Activated B cell treated with CpG ODN at 0.5 μM for 24 hours (primary cell): ENCODE results near the gene ANKRD9. TPM values are rescaled to one million over a fixed set of nuclear protein-coding genes. Genes with fewer than 3 reads are reported as not detected.

ENCODE experiments used
- ATAC-seq: fragments of 200-7000 bp; cut with Tn5 transposase; one replicate; pipeline ENCODE4 v1.10.0; 2021; ENCODE audit warnings: low read depth, mild to moderate bottlenecking, moderate library complexity
- CTCF ChIA-PET: fragments of 350-600 bp; sonication (Branson Sonifier 250); formaldehyde crosslinking; loops from one replicate; lab custom pipeline; 2021; ENCODE audit warnings: antibody characterized with exemption; lab: Charles Lee
- POLR2A ChIA-PET: fragments of 350-600 bp; sonication (Branson Sonifier 250); formaldehyde crosslinking; loops from one replicate; lab custom pipeline; 2021; ENCODE audit warnings: antibody characterized with exemption; lab: Charles Lee
- DNase-seq: peaks from one replicate; pipeline ENCODE4 v3.0.0; 2022
- H3K27ac Mint-ChIP-seq: one replicate; pipeline ENCODE4 v1.8.0; 2020; ENCODE audit warnings: mixed read lengths
- H3K27me3 Mint-ChIP-seq: one replicate; pipeline ENCODE4 v1.8.0; 2021; ENCODE audit warnings: mixed read lengths
- H3K36me3 Mint-ChIP-seq: one replicate; pipeline ENCODE4 v1.8.0; 2021; ENCODE audit warnings: low read depth, mixed read lengths
- H3K4me1 Mint-ChIP-seq: one replicate; pipeline ENCODE4 v1.8.0; 2021; ENCODE audit warnings: mixed read lengths
- H3K4me3 Mint-ChIP-seq: one replicate; pipeline ENCODE4 v1.8.0; 2020; ENCODE audit warnings: mild to moderate bottlenecking, mixed read lengths
- H3K9me3 Mint-ChIP-seq: one replicate; pipeline ENCODE4 v1.8.0; 2020; ENCODE audit warnings: mixed read lengths
- CTCF ChIP-seq: fragments of 200-600 bp; IDR thresholded peaks from one replicate; pipeline ENCODE4 v1.8.0; 2022; ENCODE audit warnings: antibody characterized with exemption, mild to moderate bottlenecking
- intact Hi-C: fragments of 100-400 bp; cut with micrococcal nuclease; formaldehyde crosslinking; loops from one replicate; pipeline ENCODE4 v1.15.1; 2024
- total RNA-seq: library from RNA; stranded (reverse); gene quantifications from 2 replicates; pipeline ENCODE4 v1.2.3, GENCODE V29; 2022

ANKRD9 gene
- total RNA-seq, 1 donor from 2014 or later: 1.8 TPM

- H3K9me3 Mint-ChIP-seq: no peaks in the 10 kb centered on the region
- no peak for TF ChIP-seq CTCF
- no peaks in the 10 kb centered on the region for H3K27me3 Mint-ChIP-seq
- intact Hi-C loops: no loop called here
- DNase-seq (no peak), ATAC-seq (no peak)
- no peak overlapping the region for H3K4me3 Mint-ChIP-seq
- no peaks in the 10 kb centered on the region for H3K36me3 Mint-ChIP-seq
- H3K4me1 Mint-ChIP-seq: no peaks in the 10 kb centered on the region
- H3K27ac Mint-ChIP-seq: no peak overlapping the region
- CTCF ChIA-PET: no interaction called here
- POLR2A ChIA-PET: no interaction called here
Observed at GRCh38 chr14:102491786-102492530, 17.6 kb downstream of the ANKRD9 start.

GRCh38 chr14:102491366-102491765 lies 18.2 kb downstream of the ANKRD9 start:
- intact Hi-C loops: no loop called here
- Mint-ChIP-seq H3K27me3 (no peaks in the 10 kb centered on the region), H3K9me3 (no peaks in the 10 kb centered on the region), H3K4me1 (no peaks in the 10 kb centered on the region), H3K36me3 (no peaks in the 10 kb centered on the region), H3K4me3 (no peak overlapping the region), H3K27ac (no peak overlapping the region)
- ATAC-seq: no peak
- CTCF ChIA-PET: no interaction called here
- DNase-seq: no peak
- POLR2A ChIA-PET: no interaction called here
- TF ChIP-seq CTCF: no peak

GRCh38 chr14:102490456-102490855 lies 19.1 kb downstream of the ANKRD9 start:
- Mint-ChIP-seq H3K27ac (no peak overlapping the region), H3K27me3 (no peaks in the 10 kb centered on the region), H3K36me3 (no peaks in the 10 kb centered on the region), H3K4me3 (no peak overlapping the region), H3K4me1 (no peaks in the 10 kb centered on the region), H3K9me3 (no peaks in the 10 kb centered on the region)
- intact Hi-C loops: no loop called here
- no peak for ATAC-seq
- DNase-seq: no peak
- ChIA-PET POLR2A (no interaction called here), CTCF (no interaction called here)
- no peak for TF ChIP-seq CTCF

- peaks cover 6% of the 10 kb centered on the region for H3K9me3 Mint-ChIP-seq
- no peaks in the 10 kb centered on the region for H3K4me1 Mint-ChIP-seq
- no peak for DNase-seq
- no peak overlapping the region for H3K4me3 Mint-ChIP-seq
- H3K27ac Mint-ChIP-seq: no peak overlapping the region
- ATAC-seq: no peak
- peaks cover 5% of the 10 kb centered on the region for H3K36me3 Mint-ChIP-seq
- POLR2A ChIA-PET: no interaction called here
- TF ChIP-seq CTCF: no peak
- H3K27me3 Mint-ChIP-seq: no peaks in the 10 kb centered on the region
- intact Hi-C loops: no loop called here
- CTCF ChIA-PET: no interaction called here
Observed at GRCh38 chr14:102487204-102487577, 22.4 kb downstream of the ANKRD9 start.

- intact Hi-C loops: no loop called here
- POLR2A ChIA-PET: no interaction called here
- H3K27ac Mint-ChIP-seq: no peak overlapping the region
- ATAC-seq (no peak), DNase-seq (no peak)
- no peak overlapping the region for H3K4me3 Mint-ChIP-seq
- CTCF ChIA-PET: no interaction called here
- no peaks in the 10 kb centered on the region for H3K27me3 Mint-ChIP-seq
- no peak for TF ChIP-seq CTCF
- no peaks in the 10 kb centered on the region for H3K4me1 Mint-ChIP-seq
- H3K36me3 Mint-ChIP-seq: peaks cover 6% of the 10 kb centered on the region
- peaks cover 6% of the 10 kb centered on the region for H3K9me3 Mint-ChIP-seq
Observed at GRCh38 chr14:102486513-102487203, 22.9 kb downstream of the ANKRD9 start.
